Neural progenitor cell (in vitro differentiated cells): ENCODE data around the gene SLMAP. TPM values are rescaled to one million over a fixed set of nuclear protein-coding genes. Genes with fewer than 3 reads are reported as not detected.

Experiments used
- DNase-seq: peaks from one replicate; pipeline ENCODE4 v3.0.0-alpha.2; 2016; ENCODE audit warnings: low spot score
- H2AFZ ChIP-seq: fragments of 200-600 bp; sonication (generic); replicated peaks from 2 replicates; pipeline ENCODE4 v1.6.1; 2016; ENCODE audit warnings: antibody characterized with exemption
- H3F3A ChIP-seq: fragments of 200-600 bp; sonication (generic); 2 replicates; pipeline ENCODE4 v1.6.1; 2016; ENCODE audit warnings: antibody characterized with exemption, low read depth
- H3K27ac ChIP-seq: fragments of 200-600 bp; sonication (generic); 2 replicates; pipeline ENCODE4 v1.5.1; 2016; ENCODE audit warnings: mild to moderate bottlenecking
- H3K27me3 ChIP-seq: fragments of 200-600 bp; sonication (generic); 2 replicates; pipeline ENCODE4 v1.6.1; 2016; ENCODE audit warnings: mild to moderate bottlenecking, moderate library complexity
- H3K36me3 ChIP-seq: fragments of 200-600 bp; sonication (generic); 2 replicates; pipeline ENCODE4 v1.5.1; 2016
- H3K4me1 ChIP-seq: fragments of 200-600 bp; sonication (generic); 2 replicates; pipeline ENCODE4 v1.6.1; 2016; ENCODE audit warnings: mixed run types
- H3K4me2 ChIP-seq: fragments of 200-600 bp; sonication (generic); 2 replicates; pipeline ENCODE4 v1.6.1; 2016
- H3K4me3 ChIP-seq: fragments of 200-600 bp; sonication (generic); 2 replicates; pipeline ENCODE4 v1.5.1; 2016
- H3K79me2 ChIP-seq: fragments of 200-600 bp; sonication (generic); 2 replicates; pipeline ENCODE4 v1.6.1; 2016; ENCODE audit warnings: low read depth
- H3K9ac ChIP-seq: fragments of 200-600 bp; sonication (generic); 2 replicates; pipeline ENCODE4 v1.6.1; 2016
- H3K9me3 ChIP-seq: fragments of 200-600 bp; sonication (generic); 2 replicates; pipeline ENCODE4 v1.5.1; 2016; ENCODE audit warnings: low read depth
- H4K20me1 ChIP-seq: fragments of 200-600 bp; sonication (generic); 2 replicates; pipeline ENCODE4 v1.6.1; 2016; ENCODE audit warnings: low read depth
- H3K27ac Mint-ChIP-seq: 3 replicates; pipeline ENCODE4 v1.8.0; 2021; ENCODE audit warnings: mixed read lengths
- H3K27me3 Mint-ChIP-seq: 2 replicates; pipeline ENCODE4 v1.8.0; 2022; ENCODE audit warnings: low read depth, mild to moderate bottlenecking, inconsistent platforms, moderate library complexity, mixed read lengths; ENCODE audit not compliant: insufficient read depth
- H3K36me3 Mint-ChIP-seq: 3 replicates; pipeline ENCODE4 v1.8.0; 2021; ENCODE audit warnings: mixed read lengths
- H3K4me1 Mint-ChIP-seq: 3 replicates; pipeline ENCODE4 v1.8.0; 2021; ENCODE audit warnings: mixed read lengths
- H3K4me3 Mint-ChIP-seq: 3 replicates; pipeline ENCODE4 v1.8.0; 2021; ENCODE audit warnings: mild to moderate bottlenecking, moderate library complexity, mixed read lengths
- H3K9me3 Mint-ChIP-seq: 3 replicates; pipeline ENCODE4 v1.8.0; 2020; ENCODE audit warnings: mixed read lengths
- EZH2 ChIP-seq: fragments of 200-600 bp; sonication (generic); IDR thresholded peaks from 2 replicates; pipeline ENCODE4 v1.6.1; 2017; ENCODE audit warnings: antibody characterized with exemption, mild to moderate bottlenecking, moderate library complexity
- EZH2phosphoT487 ChIP-seq: fragments of 200-600 bp; sonication (generic); IDR thresholded peaks from 2 replicates; pipeline ENCODE4 v1.6.1; 2017; ENCODE audit warnings: antibody characterized with exemption
- total RNA-seq: library from RNA; depleted of rRNA; stranded (reverse); fragments of >200 nt; gene quantifications from 2 replicates; pipeline ENCODE4 v1.2.3, GENCODE V29; 2015; ENCODE audit warnings: low replicate concordance
- TF ChIP-seq, protein P1 (sequence below): fragments of 200-600 bp; sonication (generic); IDR thresholded peaks from 2 replicates; pipeline ENCODE4 v1.5.1; 2017; ENCODE audit warnings: antibody characterized with exemption, mild to moderate bottlenecking

Gene SLMAP
- total RNA-seq, 1 donor from 2014 or later: 59.4 TPM

GRCh38 chr3:57973715-57974477 lies 217.8 kb downstream of the SLMAP start:
- no peak overlapping the region for H3K4me3 ChIP-seq
- H3K27me3 ChIP-seq: no peaks in the 10 kb centered on the region
- no peaks in the 10 kb centered on the region for H3K9me3 ChIP-seq
- H3K4me1 ChIP-seq: peaks cover 3% of the 10 kb centered on the region
- no peak for TF ChIP-seq EZH2
- Mint-ChIP-seq H3K9me3 (no peaks in the 10 kb centered on the region), H3K27ac (no peak overlapping the region), H3K36me3 (no peaks in the 10 kb centered on the region), H3K27me3 (peaks cover 7% of the 10 kb centered on the region), H3K4me3 (no peak overlapping the region), H3K4me1 (peaks cover 18% of the 10 kb centered on the region)
- DNase-seq: no peak
- no peak overlapping the region for H3K4me2 ChIP-seq
- no peak overlapping the region for H2AFZ ChIP-seq
- no peaks in the 10 kb centered on the region for H3K36me3 ChIP-seq
- H3K9ac ChIP-seq: no peak overlapping the region
- no peak overlapping the region for H3K27ac ChIP-seq
- no peaks in the 10 kb centered on the region for H4K20me1 ChIP-seq
- H3K79me2 ChIP-seq: no peaks in the 10 kb centered on the region
- peaks cover 8% of the 10 kb centered on the region for H3F3A ChIP-seq

DNA sequence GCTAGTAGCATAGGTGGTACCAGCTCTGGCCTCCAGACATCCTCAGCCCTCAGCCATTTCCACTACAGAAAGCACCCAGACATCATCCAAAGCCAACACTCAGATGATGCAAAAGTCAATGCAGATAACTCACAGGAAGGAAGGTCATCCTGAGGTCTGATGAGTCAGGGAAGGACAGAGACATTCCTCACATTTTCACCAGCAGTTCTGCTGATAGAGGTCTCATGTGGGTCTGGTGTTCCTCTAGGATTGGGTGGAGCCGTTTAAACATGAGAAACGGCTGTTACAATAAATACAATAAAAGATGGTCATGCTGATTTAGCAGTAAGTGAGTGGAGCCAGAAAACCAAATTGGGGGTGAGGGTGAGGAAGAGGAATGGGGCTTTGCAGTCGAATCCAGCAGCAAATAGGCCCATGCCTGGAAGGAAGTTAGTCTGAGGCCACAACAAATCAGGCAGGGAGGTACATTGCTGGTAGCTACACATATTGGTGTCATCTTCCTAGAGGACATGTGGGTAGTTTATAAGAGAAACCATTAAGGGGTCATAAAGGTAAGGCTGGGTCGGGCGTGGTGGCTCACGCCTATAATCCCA lies 218.8 kb downstream of the SLMAP start:
- Histone ChIP-seq H3K36me3 (no peaks in the 10 kb centered on the region), H2AFZ (no peak overlapping the region), H3K4me2 (no peak overlapping the region), H3K4me3 (no peak overlapping the region), H3K9me3 (no peaks in the 10 kb centered on the region), H3K4me1 (no peaks in the 10 kb centered on the region), H3K9ac (no peak overlapping the region), H3F3A (peaks cover 5% of the 10 kb centered on the region), H3K27ac (no peak overlapping the region), H4K20me1 (no peaks in the 10 kb centered on the region), H3K79me2 (no peaks in the 10 kb centered on the region), H3K27me3 (no peaks in the 10 kb centered on the region)
- Mint-ChIP-seq H3K27me3 (peaks cover 7% of the 10 kb centered on the region), H3K4me3 (no peak overlapping the region), H3K36me3 (no peaks in the 10 kb centered on the region), H3K9me3 (no peaks in the 10 kb centered on the region), H3K27ac (peak overlapping the region; percentile 64), H3K4me1 (peaks cover 15% of the 10 kb centered on the region)
- DNase-seq: no peak
- TF ChIP-seq, protein P1, sequence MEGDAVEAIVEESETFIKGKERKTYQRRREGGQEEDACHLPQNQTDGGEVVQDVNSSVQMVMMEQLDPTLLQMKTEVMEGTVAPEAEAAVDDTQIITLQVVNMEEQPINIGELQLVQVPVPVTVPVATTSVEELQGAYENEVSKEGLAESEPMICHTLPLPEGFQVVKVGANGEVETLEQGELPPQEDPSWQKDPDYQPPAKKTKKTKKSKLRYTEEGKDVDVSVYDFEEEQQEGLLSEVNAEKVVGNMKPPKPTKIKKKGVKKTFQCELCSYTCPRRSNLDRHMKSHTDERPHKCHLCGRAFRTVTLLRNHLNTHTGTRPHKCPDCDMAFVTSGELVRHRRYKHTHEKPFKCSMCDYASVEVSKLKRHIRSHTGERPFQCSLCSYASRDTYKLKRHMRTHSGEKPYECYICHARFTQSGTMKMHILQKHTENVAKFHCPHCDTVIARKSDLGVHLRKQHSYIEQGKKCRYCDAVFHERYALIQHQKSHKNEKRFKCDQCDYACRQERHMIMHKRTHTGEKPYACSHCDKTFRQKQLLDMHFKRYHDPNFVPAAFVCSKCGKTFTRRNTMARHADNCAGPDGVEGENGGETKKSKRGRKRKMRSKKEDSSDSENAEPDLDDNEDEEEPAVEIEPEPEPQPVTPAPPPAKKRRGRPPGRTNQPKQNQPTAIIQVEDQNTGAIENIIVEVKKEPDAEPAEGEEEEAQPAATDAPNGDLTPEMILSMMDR: no peak
- TF ChIP-seq EZH2 (no peak), EZH2phosphoT487 (no peak)

- no peak overlapping the region for H2AFZ ChIP-seq
- no peak for DNase-seq
- no peak overlapping the region for H3K27ac ChIP-seq
- H3K4me2 ChIP-seq: no peak overlapping the region
- no peaks in the 10 kb centered on the region for H3K79me2 ChIP-seq
- Mint-ChIP-seq H3K27me3 (peaks cover 6% of the 10 kb centered on the region), H3K4me3 (no peak overlapping the region), H3K36me3 (no peaks in the 10 kb centered on the region), H3K9me3 (no peaks in the 10 kb centered on the region), H3K27ac (no peak overlapping the region), H3K4me1 (peaks cover 3% of the 10 kb centered on the region)
- no peak overlapping the region for H3K4me3 ChIP-seq
- H4K20me1 ChIP-seq: no peaks in the 10 kb centered on the region
- H3K4me1 ChIP-seq: no peaks in the 10 kb centered on the region
- H3K9me3 ChIP-seq: no peaks in the 10 kb centered on the region
- no peak overlapping the region for H3K9ac ChIP-seq
- no peaks in the 10 kb centered on the region for H3K36me3 ChIP-seq
- TF ChIP-seq EZH2 (no peak), EZH2phosphoT487 (no peak)
- TF ChIP-seq, protein P1: no peak
- peaks cover 5% of the 10 kb centered on the region for H3K27me3 ChIP-seq
- no peaks in the 10 kb centered on the region for H3F3A ChIP-seq
Measured at GRCh38 chr3:57977818-57978235, 221.7 kb downstream of the SLMAP start.

GRCh38 chr3:57978316-57978715 lies 222.2 kb downstream of the SLMAP start:
- Histone ChIP-seq H3K27me3 (peaks cover 7% of the 10 kb centered on the region), H3F3A (no peaks in the 10 kb centered on the region), H3K9me3 (no peaks in the 10 kb centered on the region), H2AFZ (no peak overlapping the region), H3K4me3 (no peak overlapping the region), H3K4me1 (no peaks in the 10 kb centered on the region), H3K27ac (no peak overlapping the region), H4K20me1 (no peaks in the 10 kb centered on the region), H3K79me2 (no peaks in the 10 kb centered on the region), H3K4me2 (no peak overlapping the region), H3K9ac (no peak overlapping the region), H3K36me3 (no peaks in the 10 kb centered on the region)
- Mint-ChIP-seq H3K9me3 (no peaks in the 10 kb centered on the region), H3K4me3 (no peak overlapping the region), H3K27me3 (peaks cover 4% of the 10 kb centered on the region), H3K4me1 (no peaks in the 10 kb centered on the region), H3K36me3 (no peaks in the 10 kb centered on the region), H3K27ac (no peak overlapping the region)
- no peak for DNase-seq
- TF ChIP-seq, protein P1: no peak
- TF ChIP-seq EZH2phosphoT487: no peak
- no peak for TF ChIP-seq EZH2
